Stimulated activated CD4-positive, alpha-beta T cell treated with anti-CD3 and anti-CD28 coated beads, Interleukin-1b, Interleukin-23, amount 100 ng/mL, for 48 hours (primary cell): ENCODE measurements around the gene ARID1B.

Experiments
- DNase-seq: peaks from one replicate; pipeline ENCODE4 v3.0.0-alpha.2; 2020

ARID1B gene

DNA sequence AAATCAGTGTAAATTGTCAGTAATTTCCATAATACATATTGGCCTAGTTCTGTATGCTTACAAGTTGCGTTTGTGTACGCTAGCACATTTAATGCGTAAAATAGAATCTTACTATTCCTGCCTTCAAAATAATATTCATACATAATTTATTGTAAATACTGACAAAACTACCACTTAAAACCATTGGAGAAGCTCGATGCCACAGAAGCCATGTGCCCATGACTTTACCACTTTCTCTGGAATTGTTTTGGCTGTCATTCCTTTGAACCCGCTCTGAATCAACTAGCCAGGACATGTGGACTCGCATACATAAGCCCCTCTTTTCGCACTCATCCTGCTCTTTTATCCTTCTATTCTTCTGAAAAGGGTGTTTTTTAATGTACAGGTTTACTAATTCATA, 394.6 kb downstream of the ARID1B start:
- DNase-seq, result no peak

DNA sequence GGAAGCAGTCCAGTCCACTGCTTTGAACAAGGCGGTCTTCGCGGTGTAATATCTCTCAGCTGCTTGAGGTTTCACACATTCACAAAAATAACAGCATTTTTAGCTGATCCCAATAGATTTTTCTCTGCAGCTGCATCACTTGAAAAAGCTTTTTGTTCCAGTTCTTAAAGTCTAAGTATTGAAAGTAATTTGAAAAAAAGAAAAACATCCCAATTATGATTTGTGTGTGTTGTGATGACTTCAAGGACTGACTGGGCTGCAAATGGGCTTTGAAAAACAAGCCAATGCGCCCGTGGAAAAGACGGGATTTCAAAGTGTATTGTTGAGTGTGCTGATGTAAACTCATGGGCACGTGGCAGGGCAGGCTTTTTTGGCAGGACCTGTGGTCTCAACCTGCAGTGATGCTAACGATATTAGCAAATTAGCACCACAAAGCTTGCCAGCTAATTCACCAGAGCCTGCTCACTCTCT, 395.1 kb downstream of the ARID1B start:
- DNase-seq, result no peak

DNA sequence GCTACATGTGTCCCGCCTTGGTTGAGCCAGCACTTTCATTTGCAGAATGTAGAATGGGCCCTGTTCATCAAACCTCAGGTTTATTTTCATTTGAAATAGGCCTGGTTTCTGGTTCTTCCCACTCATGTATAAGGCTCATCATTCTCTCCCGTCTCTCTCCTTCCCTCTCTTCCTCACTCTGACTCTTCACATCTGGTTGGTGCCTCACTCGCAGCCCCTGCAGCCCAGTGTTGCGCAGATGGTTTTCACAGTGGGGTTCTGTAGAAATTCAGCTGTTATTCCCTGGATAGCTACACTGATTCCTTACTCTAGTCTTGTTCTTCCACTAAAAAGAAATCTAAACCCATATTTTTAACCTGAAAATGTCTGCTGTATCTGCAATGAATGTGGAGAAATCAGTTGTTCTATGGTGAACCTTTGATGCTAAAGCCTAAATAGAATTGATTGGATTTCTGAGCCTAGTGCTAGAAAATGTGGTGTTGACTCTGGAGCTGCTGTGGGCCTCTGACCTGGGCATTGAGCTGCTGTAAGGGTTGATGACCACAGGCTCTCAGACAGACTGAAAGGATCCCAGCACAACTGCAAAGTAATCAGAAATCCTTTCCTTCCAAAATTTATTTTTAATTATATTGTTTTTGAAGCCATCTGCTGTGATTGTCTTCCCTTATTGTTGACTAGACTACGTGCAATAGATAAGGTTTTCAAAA, 395.8 kb downstream of the ARID1B start:
- no peak for DNase-seq

DNA sequence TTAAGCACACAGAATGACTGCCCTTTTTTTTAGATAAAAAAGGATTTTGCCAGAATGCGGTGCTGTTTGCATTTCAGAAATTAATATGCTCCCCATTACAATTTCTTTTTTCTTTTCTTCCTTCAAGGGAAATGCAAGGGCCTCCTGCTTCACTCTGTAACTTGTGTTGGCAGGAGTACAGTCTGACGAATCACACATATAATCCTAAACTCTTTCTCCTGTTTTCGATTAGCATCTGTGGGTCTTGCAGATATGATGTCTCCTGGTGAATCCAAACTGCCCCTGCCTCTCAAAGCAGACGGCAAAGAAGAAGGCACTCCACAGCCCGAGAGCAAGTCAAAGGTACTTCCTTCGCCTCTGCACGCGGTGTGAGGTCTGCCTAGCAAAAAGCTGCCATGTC, 396.6 kb downstream of the ARID1B start:
- DNase-seq, result no peak

DNA sequence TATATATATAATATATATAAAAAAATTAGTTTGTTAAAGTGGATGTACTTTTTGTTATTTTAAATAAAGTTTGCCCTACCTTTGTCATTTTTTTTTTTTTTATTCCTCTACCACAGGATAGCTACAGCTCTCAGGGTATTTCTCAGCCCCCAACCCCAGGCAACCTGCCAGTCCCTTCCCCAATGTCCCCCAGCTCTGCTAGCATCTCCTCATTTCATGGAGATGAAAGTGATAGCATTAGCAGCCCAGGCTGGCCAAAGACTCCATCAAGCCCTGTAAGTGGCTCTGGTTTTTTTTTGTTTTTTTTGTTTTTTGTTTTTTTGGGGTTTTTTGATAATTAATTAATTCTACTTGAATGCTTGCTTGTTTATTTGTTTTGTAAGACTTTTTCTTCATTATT, 397.6 kb downstream of the ARID1B start:
- DNase-seq, result no peak

DNA sequence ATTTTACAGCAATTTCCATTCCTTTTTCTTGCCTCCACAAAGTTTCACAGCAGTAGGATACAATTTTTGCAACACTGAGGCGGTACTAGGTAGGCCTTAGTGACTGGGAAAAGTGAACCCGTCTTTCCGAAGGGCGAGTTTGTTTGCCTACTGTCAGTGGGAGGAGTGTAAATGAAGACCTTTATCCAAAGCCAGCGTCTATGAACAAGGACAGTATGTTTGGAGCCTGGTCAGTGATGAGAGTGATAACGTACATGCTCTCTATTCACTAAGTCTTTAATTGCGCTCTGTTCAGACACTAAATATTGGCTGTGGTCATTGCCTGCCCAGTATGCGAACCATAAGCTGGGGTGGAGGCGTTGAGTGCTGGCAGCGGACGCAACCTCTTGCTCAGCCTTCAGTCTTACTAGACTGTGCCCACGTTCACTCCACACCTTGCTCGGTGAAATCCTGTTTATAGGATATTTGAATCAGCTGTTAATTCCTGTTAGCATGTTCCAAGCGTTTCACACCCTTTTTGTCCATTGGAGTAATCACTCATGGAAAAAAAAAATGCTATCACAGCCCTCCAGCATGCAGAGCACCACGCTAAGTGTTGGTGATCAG, 400.7 kb downstream of the ARID1B start:
- DNase-seq, result no peak

DNA sequence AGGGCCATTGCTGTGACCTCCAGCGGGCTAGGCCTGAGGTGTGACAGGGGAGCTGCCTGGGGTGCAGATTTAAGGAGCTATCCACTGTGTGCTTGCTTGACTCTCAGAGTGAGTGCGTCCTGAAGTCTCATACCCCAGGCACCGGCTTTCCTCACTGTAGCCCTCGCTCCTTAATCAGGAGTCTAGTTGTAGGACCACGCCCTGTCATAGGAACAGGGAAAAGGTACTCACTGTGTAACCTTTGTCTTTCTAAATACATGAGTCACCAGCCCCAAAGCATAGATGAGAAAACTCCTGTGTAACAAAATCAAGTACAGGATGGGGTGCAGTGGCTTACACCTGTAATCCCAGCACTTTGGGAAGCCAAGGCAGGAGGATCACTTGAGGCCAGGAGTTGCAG, 404.5 kb downstream of the ARID1B start:
- no peak for DNase-seq

DNA sequence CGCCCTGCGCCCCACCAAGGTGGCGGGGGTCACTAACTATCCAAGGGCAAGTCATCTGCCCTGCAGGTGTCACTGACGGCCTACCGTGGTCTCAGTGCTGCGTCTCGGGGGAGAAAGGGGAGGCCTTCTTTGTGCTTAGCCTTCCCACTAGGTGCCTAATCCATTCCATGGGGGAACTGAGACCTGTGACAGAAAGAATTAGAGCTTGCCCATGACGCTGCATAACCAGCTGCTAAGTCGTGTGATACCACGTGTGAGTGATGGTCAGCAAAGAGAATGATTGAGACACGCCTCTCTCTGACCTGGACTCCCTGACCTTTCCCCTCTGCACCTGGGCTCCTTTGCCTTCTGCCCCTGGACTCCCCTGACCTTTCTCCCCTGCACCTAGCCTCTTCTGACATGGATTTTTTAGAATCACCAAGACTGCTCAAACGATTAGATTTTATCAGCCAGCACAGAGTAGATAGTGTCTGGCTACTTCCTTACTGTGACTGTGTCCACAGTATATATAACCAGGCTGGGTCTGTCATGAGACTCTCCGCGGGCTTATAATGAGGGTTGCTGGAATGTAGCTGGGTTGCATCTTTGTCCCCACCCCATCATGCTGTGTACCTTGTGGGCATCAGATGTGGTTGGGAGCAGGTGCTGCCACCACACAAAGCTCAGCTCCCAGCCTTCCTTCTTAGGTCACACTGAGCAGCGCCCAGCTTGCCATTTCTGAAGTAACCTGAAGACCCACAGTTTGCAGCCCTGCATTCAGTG, 405.5 kb downstream of the ARID1B start:
- DNase-seq, result no peak

DNA sequence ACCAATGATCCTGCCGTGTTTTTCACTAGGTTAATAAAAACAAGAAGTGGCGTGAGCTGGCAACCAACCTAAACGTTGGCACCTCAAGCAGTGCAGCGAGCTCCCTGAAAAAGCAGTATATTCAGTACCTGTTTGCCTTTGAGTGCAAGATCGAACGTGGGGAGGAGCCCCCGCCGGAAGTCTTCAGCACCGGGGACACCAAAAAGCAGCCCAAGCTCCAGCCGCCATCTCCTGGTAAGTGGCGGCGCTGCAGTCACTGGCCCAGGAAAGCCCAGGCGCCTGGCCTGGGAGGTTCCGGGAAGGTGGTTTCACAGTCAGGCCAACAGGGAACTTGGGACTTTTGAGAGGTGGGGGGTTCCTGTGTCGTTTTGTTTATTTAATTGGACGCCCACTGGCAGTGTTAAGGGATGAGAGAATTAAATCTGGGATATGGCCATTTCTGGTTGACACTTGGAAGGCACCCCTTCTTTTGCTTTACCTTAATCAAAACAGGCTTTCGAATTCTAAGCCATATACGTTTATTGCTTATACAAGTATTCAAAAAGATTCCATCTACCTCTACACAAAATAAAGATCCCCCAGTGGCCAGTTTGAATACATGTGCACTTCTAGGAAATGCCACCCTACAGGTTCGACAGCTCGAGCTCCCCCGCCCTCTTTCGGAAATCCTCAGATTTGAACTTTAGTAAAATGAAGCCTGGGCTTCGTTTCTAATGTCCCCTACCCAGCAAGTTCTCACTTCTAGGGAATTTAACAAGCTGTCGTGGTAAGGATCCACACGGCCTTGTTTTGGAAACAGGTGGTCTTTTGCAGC, 407.2 kb downstream of the ARID1B start:
- DNase-seq, result peak; percentile 59

DNA sequence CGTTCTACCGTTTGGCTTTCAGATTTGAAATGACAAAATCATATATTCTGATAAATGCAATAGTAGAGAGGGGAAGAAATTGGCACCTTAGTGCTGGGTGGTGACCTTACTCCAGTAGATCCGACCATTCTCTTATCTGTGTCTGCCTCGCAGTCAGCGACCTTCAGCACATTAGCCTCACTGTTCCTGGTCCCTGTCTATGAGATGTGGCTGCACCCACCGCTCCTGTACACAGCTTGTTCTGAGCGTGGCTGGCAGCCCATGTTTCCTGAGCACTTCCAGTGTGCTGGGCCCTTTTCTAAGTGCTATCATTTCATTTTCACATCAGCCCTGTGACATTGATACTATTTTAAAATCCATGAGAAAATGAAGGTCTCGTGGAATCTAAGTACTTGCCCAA, 408.0 kb downstream of the ARID1B start:
- no peak for DNase-seq

DNA sequence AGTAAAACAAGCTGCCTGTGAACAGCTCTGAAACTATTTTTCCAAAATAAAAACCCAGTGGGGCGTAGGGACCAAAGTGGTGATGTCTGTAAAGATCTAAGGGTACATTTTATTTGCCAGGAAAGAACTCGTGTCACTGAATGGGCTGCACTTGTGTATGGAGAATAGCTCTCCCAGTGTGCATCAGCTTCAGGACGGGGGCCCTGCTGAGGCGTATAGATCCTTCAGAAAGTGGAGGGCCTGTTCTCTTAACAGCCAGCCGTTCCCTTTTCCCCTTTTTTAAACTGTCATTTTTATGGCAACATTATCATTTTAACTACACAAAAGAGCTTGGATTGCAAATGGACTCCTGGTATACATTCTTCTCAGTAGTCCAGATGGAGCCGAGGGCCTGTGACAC, 408.8 kb downstream of the ARID1B start:
- DNase-seq, result no peak

DNA sequence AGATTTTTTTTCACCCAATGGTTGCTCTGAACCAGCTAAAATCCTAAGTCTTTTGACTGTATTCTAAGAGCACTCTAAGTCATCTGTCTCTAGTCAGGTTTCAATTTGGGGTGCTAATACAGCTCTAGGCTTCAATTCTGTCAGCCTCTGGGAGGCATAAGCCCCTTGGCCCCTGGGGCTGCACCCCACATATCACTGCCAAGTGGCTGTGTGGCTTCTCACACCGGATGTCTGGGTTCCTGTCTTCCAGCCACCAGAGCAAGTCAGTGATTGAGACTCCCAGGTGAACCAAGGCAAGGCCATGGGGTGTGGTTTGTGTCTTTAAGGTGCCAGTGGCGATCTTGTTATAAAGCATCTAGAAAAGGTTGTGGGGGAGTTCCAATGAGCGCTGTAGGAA, 409.6 kb downstream of the ARID1B start:
- DNase-seq, result no peak

DNA sequence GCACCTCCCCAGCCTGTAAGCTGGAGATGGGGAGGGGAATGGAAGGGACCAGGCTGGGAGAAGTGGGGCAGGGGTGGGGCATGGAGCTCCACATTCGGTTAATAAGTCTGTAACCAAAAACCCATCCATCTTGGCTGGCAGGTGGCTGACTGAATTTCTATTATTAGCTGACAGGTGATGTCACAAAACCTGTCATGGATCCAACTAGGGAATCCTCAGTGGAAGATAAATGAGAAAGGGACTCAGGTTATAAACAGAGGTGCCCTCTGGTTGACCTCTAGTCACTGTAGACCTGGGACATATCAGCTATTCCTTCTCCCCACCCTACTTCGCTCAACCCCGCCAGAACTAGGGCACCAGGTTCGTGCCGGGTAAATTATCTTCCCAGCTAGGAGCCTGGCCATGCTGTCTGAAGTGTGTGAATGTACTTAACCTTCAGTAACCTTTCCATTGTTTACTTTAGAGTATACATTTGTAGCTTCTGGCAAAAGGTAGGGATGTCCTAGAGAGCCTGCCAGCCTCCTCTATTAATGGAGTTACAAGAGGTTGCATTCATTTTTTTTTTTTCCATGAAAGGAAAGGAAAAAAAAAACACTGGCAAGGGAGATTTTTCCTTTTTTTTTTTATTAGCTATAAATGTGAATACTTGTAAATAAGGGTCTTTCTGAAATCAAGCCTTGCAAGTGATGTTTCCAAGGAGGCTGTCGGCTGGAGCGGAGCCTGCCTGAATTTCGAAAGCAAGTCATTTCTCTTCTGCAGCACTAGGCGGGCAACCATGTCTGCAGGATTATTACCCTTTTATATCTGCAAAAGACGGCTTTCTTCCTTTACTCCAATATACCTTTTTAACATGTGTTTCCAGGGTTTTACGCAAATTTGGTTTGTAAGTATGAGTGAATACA, 410.3 kb downstream of the ARID1B start:
- no peak for DNase-seq

DNA sequence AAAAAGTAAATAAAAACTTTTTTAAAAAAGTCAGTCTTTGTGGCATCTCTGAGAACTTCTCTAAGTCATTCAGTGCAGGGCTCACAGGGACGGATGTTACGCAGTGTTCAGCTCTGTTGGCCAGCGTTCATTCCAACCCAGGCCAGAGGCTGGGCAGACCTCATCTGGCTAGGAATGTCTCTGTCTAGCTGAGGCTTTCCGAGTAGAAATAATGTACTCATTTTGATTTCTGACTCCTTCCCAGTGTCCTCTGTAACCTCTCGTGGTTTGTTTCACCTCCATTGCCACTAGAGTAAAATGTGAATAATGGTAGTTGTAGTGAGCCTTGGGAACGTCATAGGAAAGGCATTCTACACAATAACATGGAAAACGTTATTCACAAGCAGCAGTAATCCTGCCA, 411.0 kb downstream of the ARID1B start:
- no peak for DNase-seq

DNA sequence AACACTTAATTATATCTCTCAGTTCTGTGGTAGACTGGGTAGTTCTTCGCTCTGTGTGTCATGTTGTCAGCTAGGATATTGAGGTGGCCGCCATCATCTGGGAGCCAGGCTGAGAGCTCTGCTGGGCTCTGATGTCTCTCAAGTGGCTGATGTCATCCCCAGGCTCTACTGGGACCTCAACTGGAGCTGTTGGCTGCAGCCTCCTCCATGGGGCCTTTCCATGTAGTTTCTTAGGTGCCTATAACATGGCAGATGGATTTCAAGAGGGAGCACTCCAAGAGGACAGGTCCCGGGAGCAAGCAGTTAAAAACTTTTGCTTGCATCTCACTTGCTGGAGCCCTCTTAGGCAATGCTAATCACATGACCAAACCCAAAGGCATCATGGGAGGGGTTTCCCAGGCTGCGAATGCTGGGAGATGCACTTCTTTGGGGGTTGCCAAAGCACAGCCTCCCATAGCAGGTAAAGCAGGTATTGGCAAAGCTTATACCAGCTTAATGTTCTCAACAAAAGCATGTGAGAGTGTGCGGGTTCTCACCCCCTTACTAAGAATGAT, 416.3 kb downstream of the ARID1B start:
- DNase-seq, result no peak

DNA sequence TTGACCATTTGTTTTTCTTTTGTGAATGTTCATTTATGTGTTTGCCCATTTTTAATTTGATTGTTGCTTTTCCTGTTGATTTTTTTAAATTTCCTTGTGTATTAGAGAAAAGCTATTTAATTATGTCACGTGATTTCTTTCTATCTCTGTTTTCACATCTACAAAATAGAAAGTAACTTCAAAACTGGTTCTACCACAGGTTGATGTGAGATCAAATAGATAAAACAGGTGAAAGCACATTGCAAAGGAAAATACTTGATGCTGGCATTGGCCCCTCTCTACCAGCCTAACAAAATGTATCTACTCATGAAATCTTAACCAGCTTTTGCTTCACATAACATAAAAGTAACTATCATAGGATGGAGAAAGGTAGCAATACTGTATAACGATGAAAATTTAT, 416.9 kb downstream of the ARID1B start:
- no peak for DNase-seq

DNA sequence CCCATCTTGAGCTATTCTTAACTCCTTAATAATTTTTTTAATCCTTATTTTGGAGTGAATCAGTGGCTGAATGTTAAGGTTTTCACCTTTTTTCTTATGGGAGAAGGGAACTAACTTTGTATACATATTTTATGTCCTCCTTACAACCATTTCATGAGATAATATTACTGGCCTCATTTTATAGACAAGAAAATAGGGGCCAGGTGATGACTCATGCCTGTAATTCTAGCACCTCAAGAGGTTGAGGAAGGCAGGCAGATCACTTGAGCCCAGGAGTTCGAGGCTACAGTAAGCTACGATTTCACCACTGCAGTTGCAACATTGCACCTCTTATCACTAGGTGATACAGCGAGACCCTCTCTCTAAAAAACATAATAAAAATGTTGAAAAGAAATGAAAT, 417.5 kb downstream of the ARID1B start:
- DNase-seq, result no peak

DNA sequence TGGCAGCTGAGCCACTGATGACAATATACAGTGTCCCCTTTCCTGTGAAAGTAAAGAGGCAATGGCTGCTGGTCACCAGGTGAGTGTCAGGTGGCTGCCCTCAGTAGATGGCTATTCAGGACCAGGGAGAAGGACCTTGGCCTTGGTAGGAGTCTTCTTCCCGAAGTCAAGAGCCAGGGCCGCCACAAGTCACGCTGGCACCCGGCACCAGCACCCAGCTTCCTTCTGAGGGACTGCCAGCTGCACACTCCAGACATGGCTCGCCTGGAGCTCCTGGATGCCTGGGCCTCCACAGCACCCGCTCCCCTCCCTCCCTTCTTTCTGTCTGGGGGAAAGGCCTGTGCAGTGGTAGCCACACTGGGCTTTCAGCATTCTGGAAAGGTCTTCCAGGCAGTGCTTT, 419.2 kb downstream of the ARID1B start:
- DNase-seq, result no peak

DNA sequence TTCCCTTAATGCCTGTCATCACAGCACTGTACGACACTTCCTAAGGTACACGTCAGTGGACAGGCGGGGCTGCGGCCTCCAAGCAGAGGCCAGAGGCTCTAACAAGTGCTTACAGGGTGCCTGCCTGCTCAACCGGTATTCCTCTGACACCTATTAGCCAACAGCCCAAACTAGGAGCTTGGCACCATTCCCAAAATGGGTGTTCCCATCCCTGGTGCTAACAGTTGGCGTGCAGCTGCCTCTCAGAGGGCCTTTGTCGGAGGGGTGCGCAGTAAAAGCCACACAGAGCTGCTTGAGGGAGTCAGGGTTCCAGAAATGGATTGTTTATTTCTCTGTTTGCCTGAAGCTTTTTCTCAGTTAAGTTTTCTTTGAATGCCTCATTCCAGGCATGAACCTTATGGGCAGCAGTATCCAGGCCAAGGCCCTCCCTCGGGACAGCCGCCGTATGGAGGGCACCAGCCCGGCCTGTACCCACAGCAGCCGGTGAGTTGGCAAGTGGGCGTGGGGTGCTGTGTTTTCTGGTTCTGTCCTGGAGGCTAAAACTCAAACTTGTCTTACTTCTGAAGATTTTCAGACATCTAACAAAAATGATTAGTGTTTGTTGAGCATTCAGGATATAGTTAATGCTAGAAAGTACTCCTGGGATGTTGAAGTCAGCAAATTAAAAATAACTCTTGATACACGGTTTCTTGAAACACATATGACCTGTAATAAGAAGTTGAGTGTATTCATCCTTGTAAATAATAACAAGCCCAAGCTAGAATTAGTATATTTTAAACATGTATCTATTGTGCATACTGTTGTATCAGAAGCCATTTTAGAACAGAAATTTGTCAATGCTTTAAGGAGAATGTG, 421.5 kb downstream of the ARID1B start:
- no peak for DNase-seq

DNA sequence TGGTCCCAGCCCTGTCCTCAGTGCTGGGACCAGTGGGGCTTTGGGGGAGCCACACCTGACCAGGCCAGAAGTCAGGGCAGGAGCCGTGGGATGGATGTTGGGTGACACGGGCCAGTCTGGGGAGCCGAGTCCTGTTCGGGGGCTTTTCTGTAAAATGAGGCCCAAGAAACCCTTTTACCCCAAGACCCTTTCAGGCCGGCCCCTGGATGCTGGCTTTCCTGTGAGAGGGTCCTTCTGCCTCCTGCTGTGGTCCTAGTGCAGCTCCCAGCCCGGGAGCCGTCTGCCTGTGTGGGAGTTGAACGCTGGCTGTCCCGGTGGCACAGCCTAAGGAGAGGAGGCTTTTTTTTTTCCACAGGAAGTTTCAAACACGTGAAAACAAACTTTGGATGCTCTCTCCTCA, 422.9 kb downstream of the ARID1B start:
- no peak for DNase-seq

DNA sequence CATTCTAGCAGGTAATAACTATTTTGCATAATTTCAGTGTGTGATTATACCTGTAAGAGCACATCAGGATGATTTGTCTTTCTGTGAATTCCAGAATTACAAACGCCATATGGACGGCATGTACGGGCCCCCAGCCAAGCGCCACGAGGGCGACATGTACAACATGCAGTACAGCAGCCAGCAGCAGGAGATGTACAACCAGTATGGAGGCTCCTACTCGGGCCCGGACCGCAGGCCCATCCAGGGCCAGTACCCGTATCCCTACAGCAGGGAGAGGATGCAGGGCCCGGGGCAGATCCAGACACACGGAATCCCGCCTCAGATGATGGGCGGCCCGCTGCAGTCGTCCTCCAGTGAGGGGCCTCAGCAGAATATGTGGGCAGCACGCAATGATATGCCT, 423.4 kb downstream of the ARID1B start:
- DNase-seq, result no peak
